Small intestine (tissue), 7 donors: ENCODE measurements around the gene FOXC1. TPM values are rescaled to one million over a fixed set of nuclear protein-coding genes. Genes with fewer than 3 reads are reported as not detected.

Experiments used
- DNase-seq, 2 donors: peaks; one replicate each; pipeline versions ENCODE4 v3.0.0 to v3.0.0-alpha.2; 2013
- FAIRE-seq: peaks from 2 replicates; lab custom pipeline; 2012; peaks lifted over from hg19 to GRCh38; lab: Jason Lieb, UNC
- H3K27ac ChIP-seq, 3 donors: one replicate each; pipeline ENCODE4 v1.5.1; 2013; ENCODE audit warnings: low read length in 2 of 3, mild to moderate bottlenecking in 2 of 3, control low read depth in 1 of 3, inconsistent platforms in 1 of 3, low read depth in 1 of 3, moderate library complexity in 1 of 3
- H3K27me3 ChIP-seq, 3 donors: one replicate each; pipeline ENCODE4 v1.6.1; 2013; ENCODE audit warnings: low read length in 3 of 3, inconsistent platforms in 1 of 3; ENCODE audit not compliant: control insufficient read depth in 3 of 3, insufficient read depth in 3 of 3
- H3K36me3 ChIP-seq, 3 donors: one replicate each; pipeline ENCODE4 v1.6.1; 2013; ENCODE audit warnings: low read length in 3 of 3, inconsistent platforms in 1 of 3, low read depth in 1 of 3, mild to moderate bottlenecking in 1 of 3, moderate library complexity in 1 of 3; ENCODE audit not compliant: control insufficient read depth in 3 of 3, insufficient read depth in 2 of 3
- H3K4me1 ChIP-seq, 3 donors: one replicate each; pipeline ENCODE4 v1.6.1; 2013; ENCODE audit warnings: low read length in 2 of 3, inconsistent platforms in 1 of 3, low read depth in 1 of 3, mild to moderate bottlenecking in 1 of 3, moderate library complexity in 1 of 3; ENCODE audit not compliant: control insufficient read depth in 3 of 3, insufficient read depth in 2 of 3
- H3K4me3 ChIP-seq, 3 donors: one replicate each; pipeline ENCODE4 v1.5.1; 2013; ENCODE audit warnings: low read length in 3 of 3, control low read depth in 1 of 3, inconsistent platforms in 1 of 3, low read depth in 1 of 3, mild to moderate bottlenecking in 1 of 3, moderate library complexity in 1 of 3
- H3K9me3 ChIP-seq, 2 donors: one replicate each; pipeline ENCODE4 v1.6.1; 2013; ENCODE audit warnings: low read depth in 1 of 2, low read length in 1 of 2; ENCODE audit not compliant: control insufficient read depth in 2 of 2, insufficient read depth in 1 of 2
- WGBS, 3 donors: extraction: QIAGEN DNeasy Blood & Tissue Kit; methylation state at CpG; one replicate each; pipeline ENCODE4 v1.1.7; 2013; 5-methylcytosine and 5-hydroxymethylcytosine counted together
- polyA plus RNA-seq, 4 donors: library from polyadenylated mRNA; stranded (reverse) in 3 of 4; unstranded in 1 of 4; fragments of 200-250 nt in 3 of 4; fragments of 120-200 nt in 1 of 4; gene quantifications; one replicate each; pipeline versions ENCODE4 v1.2.1 to v1.2.3, GENCODE V29; 2013
- donor health status: healthy with polysubstance abuse.
- donor health status: control.
- donor health status: control.
- donor health status: Bipolar disorder and iron deficiency.
- donor health status: healthy.

The FOXC1 gene
- polyA plus RNA-seq, 4 donors = 0.22 to 3.1 (median 0.27) TPM; not detected in 1

- FAIRE-seq (no peak), DNase-seq (peak in 1 of 2 donors; percentile 59)
- Histone ChIP-seq H3K36me3 (no peaks in the 10 kb centered on the region), H3K27ac (no peak overlapping the region), H3K4me1 (peaks cover 0 to 10% (median 4%) of the 10 kb centered on the region in 3 donors), H3K4me3 (peak overlapping the region in 1 of 3 donors; percentile 58), H3K9me3 (no peaks in the 10 kb centered on the region), H3K27me3 (peaks cover 17 to 91% (median 57%) of the 10 kb centered on the region in 3 donors)
- 2 to 8% (median 8%) methylated on average over 47 to 65 of the region's 65 CpGs for WGBS, 3 donors
These were observed 4.5 kb upstream of the FOXC1 start for GRCh38 chr6:1605004-1605892.

GRCh38 chr6:1605893-1606779 lies 3.6 kb upstream of the FOXC1 start:
- Histone ChIP-seq H3K36me3 (no peaks in the 10 kb centered on the region), H3K9me3 (no peaks in the 10 kb centered on the region), H3K4me1 (peaks cover 0 to 10% (median 4%) of the 10 kb centered on the region in 3 donors), H3K4me3 (no peak overlapping the region), H3K27me3 (peaks cover 20 to 87% (median 50%) of the 10 kb centered on the region in 3 donors), H3K27ac (no peak overlapping the region)
- WGBS, 3 donors = 6 to 14% (median 9%) methylated on average over 26 of the region's 26 CpGs
- FAIRE-seq = no peak
- no peak for DNase-seq

- DNase-seq (no peak), FAIRE-seq (no peak)
- H3K9me3 ChIP-seq = no peaks in the 10 kb centered on the region
- 4 to 18% (median 11%) methylated on average over 22 of the region's 22 CpGs for WGBS, 3 donors
- H3K36me3 ChIP-seq = no peaks in the 10 kb centered on the region
- H3K27me3 ChIP-seq = peaks cover 20 to 81% (median 55%) of the 10 kb centered on the region in 3 donors
- no peak overlapping the region for H3K4me3 ChIP-seq
- H3K4me1 ChIP-seq = peaks cover 0 to 10% (median 7%) of the 10 kb centered on the region in 3 donors
- no peak overlapping the region for H3K27ac ChIP-seq
These were observed 2.8 kb upstream of the FOXC1 start for GRCh38 chr6:1606780-1607515.

- WGBS, 3 donors = 3 to 13% (median 6%) methylated on average over 32 of the region's 32 CpGs
- H3K4me1 ChIP-seq = peaks cover 0 to 10% (median 7%) of the 10 kb centered on the region in 3 donors
- FAIRE-seq (no peak), DNase-seq (peak in 1 of 2 donors; percentile 35)
- H3K27me3 ChIP-seq = peaks cover 20 to 81% (median 57%) of the 10 kb centered on the region in 3 donors
- H3K4me3 ChIP-seq = no peak overlapping the region
- H3K36me3 ChIP-seq = no peaks in the 10 kb centered on the region
- no peaks in the 10 kb centered on the region for H3K9me3 ChIP-seq
- H3K27ac ChIP-seq = no peak overlapping the region
These were observed 2.0 kb upstream of the FOXC1 start for GRCh38 chr6:1607516-1608221.

- Histone ChIP-seq H3K36me3 (no peaks in the 10 kb centered on the region), H3K4me1 (peaks cover 0 to 10% (median 7%) of the 10 kb centered on the region in 3 donors), H3K9me3 (no peaks in the 10 kb centered on the region), H3K4me3 (peak overlapping the region in 1 of 3 donors; percentile 70), H3K27ac (no peak overlapping the region), H3K27me3 (peaks cover 20 to 79% (median 60%) of the 10 kb centered on the region in 3 donors)
- DNase-seq = no peak
- 5 to 8% (median 7%) methylated on average over 51 to 59 of the region's 59 CpGs for WGBS, 3 donors
- FAIRE-seq = no peak
These were observed 1.3 kb upstream of the FOXC1 start for GRCh38 chr6:1608222-1609040.

GRCh38 chr6:1609041-1609647 lies 571 bp upstream of the FOXC1 start:
- peaks cover 20 to 79% (median 61%) of the 10 kb centered on the region in 3 donors for H3K27me3 ChIP-seq
- no peak overlapping the region for H3K27ac ChIP-seq
- FAIRE-seq (no peak), DNase-seq (peak in 1 of 2 donors; percentile 37)
- H3K4me3 ChIP-seq = peak overlapping the region in 2 of 3 donors; percentile 19 to 70
- 1 to 4% (median 2%) methylated on average over 39 to 58 of the region's 58 CpGs for WGBS, 3 donors
- no peaks in the 10 kb centered on the region for H3K36me3 ChIP-seq
- H3K9me3 ChIP-seq = no peaks in the 10 kb centered on the region
- peaks cover 0 to 12% (median 7%) of the 10 kb centered on the region in 3 donors for H3K4me1 ChIP-seq
